HCT116 (cell line): ENCODE data around the gene FA2H. TPM values are rescaled to one million over a fixed set of nuclear protein-coding genes. Genes with fewer than 3 reads are reported as not detected.

Source experiments
- ATAC-seq: fragments of 200-7000 bp; cut with Tn5 transposase; 2 replicates; pipeline ENCODE4 v1.9.1; 2020; ENCODE audit warnings: mild to moderate bottlenecking, moderate library complexity
- BruUV-seq: library from RNA; stranded (reverse); fragments of 400-500 nt; replicated peaks from 2 replicates; lab custom pipeline; 2021; lab: Mats Ljungman, UMichigan
- CTCF ChIA-PET: fragments of 300-600 bp; sonication (Branson Sonifier 250); formaldehyde crosslinking; loops from one replicate; lab custom pipeline; 2021; ENCODE audit warnings: antibody characterized with exemption; lab: Charles Lee
- POLR2A ChIA-PET: fragments of 300-600, 350-600 bp; sonication (Branson Sonifier 250); formaldehyde crosslinking; loops from one replicate; lab custom pipeline; 2021; ENCODE audit warnings: antibody characterized with exemption; lab: Charles Lee
- RAD21 ChIA-PET, 2 experiments: fragments of 300-600 bp; sonication (Branson Sonifier 250); formaldehyde crosslinking; loops; one replicate each; lab custom pipeline; 2023; ENCODE audit warnings: low total read pairs in 2 of 2; ENCODE audit not compliant: uncharacterized antibody in 2 of 2, unreplicated experiment in 2 of 2, low non-redundant PET in 1 of 2; lab: Charles Lee
- DNase-seq: peaks from one replicate; pipeline ENCODE4 v3.0.0-alpha.2; 2010; ENCODE audit warnings: low read depth, low spot score
- H2AFZ ChIP-seq: fragments of 200-600 bp; shearing (Covaris generic), sonication (generic); 2 replicates; pipeline ENCODE4 v1.6.1; 2017; ENCODE audit warnings: low read depth, mixed run types, mixed read lengths, antibody characterized with exemption, low read length; ENCODE audit not compliant: poor library complexity, severe bottlenecking
- H3K27ac ChIP-seq: 2 replicates; pipeline ENCODE4 v1.5.1; 2012; ENCODE audit warnings: low read depth, low read length
- H3K27me3 ChIP-seq: fragments of 200-600 bp; sonication (generic); 2 replicates; pipeline ENCODE4 v1.6.1; 2016; ENCODE audit warnings: mixed run types, low read length, mixed read lengths; ENCODE audit not compliant: insufficient read depth
- H3K36me3 ChIP-seq, 2 experiments: fragments of 200-500 bp in 1 of 2; fragments of 200-600 bp in 1 of 2; sonication (Bioruptor generic) in 1 of 2; sonication (generic) in 1 of 2; 2 replicates each; pipeline versions ENCODE4 v1.5.1 to v1.6.1; 2014 to 2016; ENCODE audit warnings: low read length in 2 of 2, inconsistent platforms in 1 of 2, mixed read lengths in 1 of 2, mixed run types in 1 of 2; ENCODE audit not compliant: insufficient read depth in 2 of 2, control insufficient read depth in 1 of 2
- H3K4me1 ChIP-seq, 2 experiments: fragments of 200-600 bp in 1 of 2; sonication (generic) in 1 of 2; 2 replicates each; pipeline versions ENCODE4 v1.5.1 to v1.6.1; 2012 to 2017; ENCODE audit warnings: low read length in 2 of 2, inconsistent platforms in 1 of 2, mild to moderate bottlenecking in 1 of 2, mixed read lengths in 1 of 2, mixed run types in 1 of 2, moderate library complexity in 1 of 2; ENCODE audit not compliant: insufficient read depth in 2 of 2, control insufficient read depth in 1 of 2
- H3K4me2 ChIP-seq: fragments of 200-600 bp; sonication (generic); 2 replicates; pipeline ENCODE4 v1.6.1; 2017; ENCODE audit warnings: mixed run types, low read length, mixed read lengths
- H3K4me3 ChIP-seq, 2 experiments: fragments of 200-600 bp in 1 of 2; sonication (generic) in 1 of 2; replicated peaks in 1 of 2; 2 replicates each; pipeline ENCODE4 v1.5.1; 2011 to 2016; ENCODE audit warnings: low read length in 2 of 2, control low read depth in 1 of 2, low read depth in 1 of 2, mild to moderate bottlenecking in 1 of 2, mixed read lengths in 1 of 2, mixed run types in 1 of 2
- H3K79me2 ChIP-seq: fragments of 200-600 bp; sonication (generic); 2 replicates; pipeline ENCODE4 v1.6.1; 2017; ENCODE audit warnings: mild to moderate bottlenecking, mixed run types, low read length, moderate library complexity, mixed read lengths; ENCODE audit not compliant: insufficient read depth
- H3K9ac ChIP-seq: fragments of 200-600 bp; sonication (generic); 2 replicates; pipeline ENCODE4 v1.6.1; 2016; ENCODE audit warnings: low read length, mixed read lengths
- H3K9me2 ChIP-seq: fragments of 200-600 bp; sonication (generic), shearing (Covaris generic); 2 replicates; pipeline ENCODE4 v1.6.1; 2017; ENCODE audit warnings: mixed run types, mild to moderate bottlenecking, moderate library complexity; ENCODE audit not compliant: insufficient read depth
- H3K9me3 ChIP-seq, 2 experiments: fragments of 200-500 bp in 1 of 2; fragments of 200-600 bp in 1 of 2; sonication (Bioruptor generic) in 1 of 2; sonication (generic) in 1 of 2; 2 replicates each; pipeline ENCODE4 v1.6.1; 2014 to 2017; ENCODE audit warnings: low read length in 2 of 2, mixed read lengths in 2 of 2, inconsistent platforms in 1 of 2, low read depth in 1 of 2, mild to moderate bottlenecking in 1 of 2, mixed run types in 1 of 2, moderate library complexity in 1 of 2; ENCODE audit not compliant: control insufficient read depth in 1 of 2, insufficient read depth in 1 of 2
- H4K20me1 ChIP-seq: fragments of 200-600 bp; sonication (generic), shearing (Covaris generic); 2 replicates; pipeline ENCODE4 v1.6.1; 2017; ENCODE audit warnings: mixed run types, mild to moderate bottlenecking, moderate library complexity; ENCODE audit not compliant: insufficient read depth
- CBX3 ChIP-seq: IDR thresholded peaks from 2 replicates; pipeline ENCODE4 v1.6.1; 2012; ENCODE audit warnings: low read depth
- ELF1 ChIP-seq: IDR thresholded peaks from 2 replicates; pipeline ENCODE4 v1.6.1; 2012; ENCODE audit warnings: low read depth, borderline replicate concordance
- EZH2phosphoT487 ChIP-seq: fragments of 200-600 bp; IDR thresholded peaks from 2 replicates; pipeline ENCODE4 v1.6.1; 2018; ENCODE audit warnings: antibody characterized with exemption, borderline replicate concordance
- FOSL1 ChIP-seq: IDR thresholded peaks from 2 replicates; pipeline ENCODE4 v1.6.1; 2012; ENCODE audit warnings: low read depth
- JUND ChIP-seq: IDR thresholded peaks from 2 replicates; pipeline ENCODE4 v1.6.1; 2012
- POLR2AphosphoS5 ChIP-seq: IDR thresholded peaks from 2 replicates; pipeline ENCODE4 v1.6.1; 2011; ENCODE audit warnings: mild to moderate bottlenecking, low read depth, low read length, moderate library complexity
- SIN3A ChIP-seq: IDR thresholded peaks from 2 replicates; pipeline ENCODE4 v1.6.1; 2012; ENCODE audit warnings: low read depth
- SP1 ChIP-seq: IDR thresholded peaks from 2 replicates; pipeline ENCODE4 v1.6.1; 2012; ENCODE audit warnings: low read depth
- TCF7L2 ChIP-seq: IDR thresholded peaks from 2 replicates; pipeline ENCODE4 v1.7.0; 2011; ENCODE audit warnings: borderline replicate concordance, inconsistent platforms; ENCODE audit not compliant: insufficient read depth, insufficient read length; ENCODE audit errors: extremely low read depth
- YY1 ChIP-seq: IDR thresholded peaks from 2 replicates; pipeline ENCODE4 v1.6.1; 2011; ENCODE audit warnings: low read length, low read depth, moderate library complexity, mild to moderate bottlenecking; ENCODE audit not compliant: insufficient replicate concordance; ENCODE audit errors: extremely low read depth
- ZBTB33 ChIP-seq: IDR thresholded peaks from 2 replicates; pipeline ENCODE4 v1.6.1; 2011; ENCODE audit warnings: mild to moderate bottlenecking, low read length, moderate library complexity; ENCODE audit not compliant: insufficient replicate concordance; ENCODE audit errors: extremely low read depth
- ZFX ChIP-seq: fragments of 450-650 bp; IDR thresholded peaks from 2 replicates; pipeline ENCODE4 v1.6.1; 2017
- intact Hi-C: fragments of 100-400 bp; cut with micrococcal nuclease; formaldehyde crosslinking; loops from 2 replicates; pipeline ENCODE4 v1.10.0; 2022
- total RNA-seq: library from RNA; stranded (reverse); gene quantifications from one replicate; pipeline ENCODE4 v1.2.1, GENCODE V29; 2021; ENCODE audit not compliant: unreplicated experiment
- TF ChIP-seq, protein P1 (sequence below): IDR thresholded peaks from 2 replicates; pipeline ENCODE4 v1.6.1; 2012

FA2H gene
- total RNA-seq, 1 experiment from 2014 or later: 11.1 TPM

- H3K27me3 ChIP-seq: no peaks in the 10 kb centered on the region
- no peaks in the 10 kb centered on the region for H3K36me3 ChIP-seq
- intact Hi-C loops: no loop called here
- no peaks in the 10 kb centered on the region for H3K79me2 ChIP-seq
- ChIA-PET CTCF (no interaction called here), RAD21 (no interaction called here), POLR2A (no interaction called here)
- BruUV-seq: no TSS peak
- peaks cover 5 to 14% of the 10 kb centered on the region in 2 experiments; a peak in 3 of 4 replicates for H3K4me1 ChIP-seq
- no peak for DNase-seq
- no peaks in the 10 kb centered on the region for H3K9me3 ChIP-seq
- no peaks in the 10 kb centered on the region for H4K20me1 ChIP-seq
- H3K4me3 ChIP-seq: no peak overlapping the region
- no peak for TF ChIP-seq POLR2AphosphoS5
- no peak for TF ChIP-seq SP1
- no peak for TF ChIP-seq TCF7L2
- TF ChIP-seq ZBTB33: no peak
- no peak for TF ChIP-seq FOSL1
- no peak for TF ChIP-seq EZH2phosphoT487
- TF ChIP-seq ELF1: no peak
- no peak for TF ChIP-seq ZFX
- TF ChIP-seq JUND: no peak
- TF ChIP-seq SIN3A: no peak
- TF ChIP-seq CBX3: no peak
- no peak for TF ChIP-seq YY1
- TF ChIP-seq, protein P1, sequence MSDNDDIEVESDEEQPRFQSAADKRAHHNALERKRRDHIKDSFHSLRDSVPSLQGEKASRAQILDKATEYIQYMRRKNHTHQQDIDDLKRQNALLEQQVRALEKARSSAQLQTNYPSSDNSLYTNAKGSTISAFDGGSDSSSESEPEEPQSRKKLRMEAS: no peak
- H3K27ac ChIP-seq: no peak overlapping the region
- no peak overlapping the region for H3K9ac ChIP-seq
- ATAC-seq: no peak
- H3K9me2 ChIP-seq: no peaks in the 10 kb centered on the region
- H3K4me2 ChIP-seq: no peak overlapping the region
- H2AFZ ChIP-seq: no peak overlapping the region
These were observed 6.9 kb downstream of the FA2H start for GRCh38 chr16:74767749-74768148.
